Femur (tissue), 1 donor: ENCODE data around the gene ACAP3.
"Not testable (repeated sequence)": the region's sequence is repeated elsewhere in the genome, so short reads cannot be mapped to it uniquely, and the experiment has no call there.

ENCODE experiments used
- DNase-seq: peaks from one replicate; pipeline ENCODE4 v3.0.0-alpha.2; 2017

Gene ACAP3

DNA sequence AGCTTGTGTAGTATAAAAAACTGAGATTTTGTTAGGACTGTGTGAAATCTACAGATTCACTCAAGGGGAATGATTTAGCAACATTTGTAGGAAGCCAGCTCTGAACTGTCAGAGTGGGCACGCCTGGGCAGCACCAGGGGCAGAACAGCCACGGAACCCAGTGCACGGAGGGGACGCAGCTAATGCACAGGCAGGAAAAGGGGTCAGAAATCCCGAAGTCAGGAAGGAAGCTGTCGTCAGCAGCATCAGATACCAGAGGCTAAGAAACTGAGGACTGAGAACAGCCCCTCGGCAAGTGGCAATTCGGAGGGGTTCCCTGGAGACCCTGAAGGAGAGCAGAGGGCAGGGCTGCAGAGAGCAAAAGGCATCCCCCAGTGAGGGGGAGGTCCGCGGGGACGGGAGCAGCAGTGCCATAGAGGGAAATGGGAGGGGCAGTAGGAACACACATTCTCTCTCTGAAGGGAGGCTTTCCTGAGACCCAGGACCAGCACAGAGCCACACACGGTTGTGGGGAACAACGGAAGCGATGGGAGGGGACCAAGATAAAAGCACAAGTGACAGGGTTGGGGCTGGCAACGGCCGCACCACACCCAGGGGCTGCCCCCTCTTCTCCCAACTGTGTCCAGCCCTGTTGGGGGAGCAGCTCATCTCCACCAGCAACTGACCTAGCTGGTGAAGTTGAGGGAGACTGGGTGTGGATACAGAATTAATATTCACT lies 46.7 kb downstream of the ACAP3 start:
- DNase-seq = no peak

- DNase-seq = no peak
Measured at GRCh38 chr1:1259951-1260600, 47.7 kb downstream of the ACAP3 start.

DNA sequence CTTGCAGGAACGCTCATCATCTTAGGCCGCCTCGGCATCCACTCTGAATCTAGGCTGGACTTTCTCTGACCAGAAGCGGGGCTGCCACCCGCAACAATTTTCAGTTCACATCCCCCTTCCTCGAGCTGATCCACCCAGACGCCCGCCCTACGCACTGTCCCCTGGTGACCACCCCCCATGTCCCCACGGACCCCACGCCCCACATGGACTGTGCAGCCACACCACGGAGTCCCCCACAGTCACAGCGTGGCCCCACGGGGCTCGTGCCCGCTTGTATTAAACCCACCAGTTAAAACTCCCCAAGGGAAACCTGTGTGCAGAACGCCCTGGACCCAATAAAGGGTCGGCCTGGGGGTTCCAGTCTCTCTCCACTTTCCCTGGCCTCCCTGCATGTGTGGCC lies 48.2 kb downstream of the ACAP3 start:
- no peak for DNase-seq

GRCh38 chr1:1259119-1259488 lies 48.6 kb downstream of the ACAP3 start:
- no peak for DNase-seq

DNA sequence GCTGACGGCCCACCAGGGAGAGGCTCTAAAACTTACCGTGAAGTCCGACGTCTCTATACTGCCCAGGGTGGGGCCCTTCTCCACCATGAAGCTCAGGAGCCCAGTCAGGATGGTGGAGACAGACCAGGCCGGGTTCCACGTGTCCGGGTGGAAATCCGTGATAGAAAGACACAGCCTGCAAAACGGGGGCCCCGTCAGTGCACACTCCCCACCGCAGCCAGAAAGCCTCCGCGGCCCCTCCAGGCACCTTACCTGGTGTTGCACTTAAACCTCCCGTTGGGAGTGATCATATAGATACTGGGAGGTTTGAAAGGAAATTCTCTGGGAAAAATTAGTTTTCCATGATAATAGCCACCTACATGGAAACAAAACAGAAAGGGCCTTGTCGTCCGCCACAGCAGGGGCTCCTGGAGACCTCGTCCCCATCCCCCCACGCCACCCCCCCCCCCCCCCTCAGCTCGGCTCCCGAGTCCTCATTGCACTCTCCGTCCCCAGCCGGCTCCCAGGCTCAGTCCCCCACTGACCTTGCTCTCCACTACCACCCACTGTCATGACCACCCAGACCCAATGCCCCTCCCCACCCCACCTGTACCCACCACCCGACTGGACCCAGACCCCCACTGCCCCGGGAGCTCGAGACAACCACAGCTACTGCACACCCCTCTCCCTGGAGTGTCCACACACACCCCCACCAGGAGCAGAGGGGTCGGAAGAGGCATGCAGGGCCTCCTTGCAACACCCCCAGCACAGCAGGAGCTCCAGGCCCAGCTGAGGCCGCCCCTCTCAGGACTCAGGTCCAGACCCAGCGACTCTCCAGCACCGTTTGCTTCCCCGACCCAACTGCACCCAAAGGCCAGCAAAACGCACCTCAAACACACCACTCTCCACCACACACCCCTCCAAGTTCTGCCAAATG lies 50.5 kb downstream of the ACAP3 start:
- no peak for DNase-seq

DNA sequence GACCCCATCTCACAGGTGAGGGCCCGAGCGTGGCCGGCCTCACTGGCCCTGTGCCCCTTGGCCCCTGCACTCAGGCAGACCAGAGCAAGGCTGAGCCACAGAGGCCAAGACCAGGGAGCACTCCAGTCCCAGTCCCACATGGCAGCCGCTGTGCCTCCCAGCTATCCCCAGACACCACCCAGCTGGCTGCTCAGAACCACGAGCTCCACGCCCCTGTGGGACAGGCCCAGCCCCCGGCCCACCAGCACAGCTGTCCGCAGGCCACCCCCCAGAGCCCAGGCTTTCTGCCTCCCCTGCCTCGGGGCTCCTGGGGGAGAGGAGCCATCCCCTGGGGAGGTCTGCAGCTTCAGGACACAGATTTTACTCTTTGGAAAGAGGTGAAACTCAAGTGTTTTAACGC lies 52.1 kb downstream of the ACAP3 start:
- DNase-seq = no peak

DNA sequence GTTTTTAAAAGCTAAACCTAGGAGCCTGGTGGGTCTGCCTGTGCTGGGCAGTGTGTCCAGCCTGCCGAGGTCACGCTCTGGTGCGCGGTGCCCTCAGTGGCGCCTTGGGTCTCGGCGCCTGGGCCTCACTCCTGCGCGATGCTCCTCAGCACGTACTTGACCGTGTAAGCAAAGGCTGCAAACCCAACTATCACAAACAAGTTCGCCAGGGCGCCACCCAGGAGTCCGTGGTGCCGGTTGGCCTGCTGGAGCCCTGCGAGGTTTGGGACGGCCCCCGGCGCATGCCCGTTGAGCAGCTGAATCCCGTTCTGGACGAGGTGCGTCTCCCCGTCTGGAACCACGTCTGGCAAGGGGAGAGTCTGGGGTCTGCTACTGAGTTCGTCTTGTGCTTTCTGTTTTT lies 52.7 kb downstream of the ACAP3 start:
- no peak for DNase-seq

GRCh38 chr1:1254667-1254998 lies 53.1 kb downstream of the ACAP3 start:
- no peak for DNase-seq

DNA sequence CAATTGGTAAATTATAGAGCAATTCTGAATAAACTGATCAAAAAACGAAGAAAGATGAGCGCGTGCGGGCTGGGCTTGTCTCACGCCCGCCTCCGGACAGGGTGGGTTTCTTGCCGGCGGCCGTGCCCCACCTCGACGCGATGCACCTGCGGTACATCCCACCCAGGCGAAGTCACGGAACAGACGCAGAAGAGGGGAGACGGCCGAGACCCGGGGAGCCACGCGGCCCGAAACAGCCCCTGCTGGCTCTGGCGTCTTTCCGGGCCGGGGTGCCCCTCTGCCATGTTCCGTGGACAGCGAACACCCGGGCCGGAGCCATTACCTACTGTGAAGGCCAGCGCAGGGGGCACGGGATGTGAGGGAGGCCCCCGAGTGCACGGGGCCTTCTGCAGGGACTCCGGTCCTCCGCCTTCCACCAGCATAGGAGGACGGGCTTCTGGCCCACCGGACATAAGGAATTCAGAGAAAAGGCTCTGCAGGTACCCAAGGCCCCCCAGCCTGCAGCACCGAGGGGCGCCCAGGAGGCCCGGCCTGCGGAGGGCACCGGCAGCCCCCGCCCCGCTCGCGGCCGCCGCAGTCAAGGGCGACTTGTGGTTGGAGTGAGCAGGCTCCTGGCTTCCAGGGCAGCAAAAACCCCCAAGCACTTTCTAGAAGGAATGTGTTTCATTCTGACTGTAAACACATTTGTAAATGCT lies 53.6 kb downstream of the ACAP3 start:
- no peak for DNase-seq

DNA sequence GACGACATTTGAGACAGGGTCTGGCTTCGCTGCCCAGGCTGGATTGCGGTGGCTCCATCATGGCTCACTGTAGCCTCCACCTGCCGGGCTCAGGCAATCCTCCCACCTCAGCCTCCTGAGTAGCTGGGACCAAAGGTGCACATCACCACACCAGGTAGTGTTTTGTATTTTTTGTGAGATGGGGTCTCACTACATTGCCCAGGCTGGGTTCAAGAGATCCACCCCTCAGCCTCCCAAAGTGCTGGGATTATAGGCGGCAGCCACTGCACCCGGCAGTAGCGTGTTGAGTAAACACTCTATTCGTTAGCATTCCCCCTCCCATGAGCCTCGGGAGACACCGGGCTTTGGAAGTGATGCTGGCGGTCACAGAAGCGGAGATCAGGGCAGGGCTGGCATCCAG lies 54.4 kb downstream of the ACAP3 start:
- DNase-seq = no peak

DNA sequence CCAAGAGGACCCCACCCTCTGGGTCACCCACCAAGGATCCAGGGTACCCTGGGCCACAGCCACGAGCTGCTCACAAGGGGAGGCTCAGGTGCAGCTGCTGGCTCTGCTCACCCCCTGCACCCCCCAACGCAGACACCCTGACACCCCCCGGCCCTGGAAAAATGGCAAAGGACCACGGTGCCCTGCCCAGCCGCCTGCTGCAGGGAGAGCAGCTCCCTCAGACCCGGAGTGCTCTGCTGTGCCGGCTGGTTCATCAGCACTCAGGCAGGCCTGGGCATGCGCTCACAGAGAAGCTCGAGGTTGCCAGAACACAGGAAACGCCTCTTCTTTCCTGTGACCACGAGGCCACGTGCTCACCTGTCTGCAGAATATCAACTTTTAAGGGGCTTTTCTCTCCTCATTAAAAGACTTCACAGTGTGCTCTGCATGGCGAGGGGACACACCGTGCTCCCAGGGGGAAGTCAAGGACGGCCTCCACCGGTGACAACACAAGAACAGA lies 56.9 kb downstream of the ACAP3 start:
- no peak for DNase-seq

DNA sequence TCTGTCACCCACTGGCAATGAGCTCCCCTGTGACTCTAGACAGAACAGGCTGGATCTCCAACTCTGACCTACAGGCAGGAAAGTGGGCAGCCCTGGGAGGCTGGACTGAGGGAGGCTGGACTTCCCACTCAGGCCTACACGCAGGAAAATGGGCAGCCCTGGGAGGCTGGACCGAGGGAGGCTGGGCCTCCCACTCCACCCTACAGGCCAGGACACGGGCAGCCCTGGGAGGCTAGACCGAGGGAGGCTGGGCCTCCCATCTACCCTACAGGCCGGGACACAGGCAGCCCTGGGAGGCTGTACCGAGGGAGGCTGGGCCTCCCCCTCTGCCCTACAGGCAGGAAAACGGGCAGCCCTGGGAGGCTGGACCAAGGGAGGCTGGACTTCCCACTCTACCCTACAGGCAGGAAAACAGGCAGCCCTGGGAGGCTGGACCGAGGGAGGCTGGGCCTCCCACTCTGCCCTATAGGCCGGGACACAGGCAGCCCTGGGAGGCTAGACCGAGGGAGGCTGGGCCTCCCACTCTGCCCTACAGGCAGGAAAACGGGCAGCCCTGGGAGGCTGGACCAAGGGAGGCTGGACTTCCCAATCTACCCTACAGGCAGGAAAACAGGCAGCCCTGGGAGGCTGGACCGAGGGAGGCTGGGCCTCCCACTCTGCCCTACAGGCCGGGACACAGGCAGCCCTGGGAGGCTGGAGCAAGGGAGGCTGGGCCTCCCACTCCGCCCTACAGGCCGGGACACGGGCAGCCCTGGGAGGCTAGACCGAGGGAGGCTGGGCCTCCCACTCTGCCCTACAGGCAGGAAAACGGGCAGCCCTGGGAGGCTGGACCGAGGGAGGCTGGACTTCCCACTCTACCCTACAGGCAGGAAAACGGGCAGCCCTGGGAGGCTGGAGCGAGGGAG lies 59.5 kb downstream of the ACAP3 start:
- DNase-seq = not testable (repeated sequence)

DNA sequence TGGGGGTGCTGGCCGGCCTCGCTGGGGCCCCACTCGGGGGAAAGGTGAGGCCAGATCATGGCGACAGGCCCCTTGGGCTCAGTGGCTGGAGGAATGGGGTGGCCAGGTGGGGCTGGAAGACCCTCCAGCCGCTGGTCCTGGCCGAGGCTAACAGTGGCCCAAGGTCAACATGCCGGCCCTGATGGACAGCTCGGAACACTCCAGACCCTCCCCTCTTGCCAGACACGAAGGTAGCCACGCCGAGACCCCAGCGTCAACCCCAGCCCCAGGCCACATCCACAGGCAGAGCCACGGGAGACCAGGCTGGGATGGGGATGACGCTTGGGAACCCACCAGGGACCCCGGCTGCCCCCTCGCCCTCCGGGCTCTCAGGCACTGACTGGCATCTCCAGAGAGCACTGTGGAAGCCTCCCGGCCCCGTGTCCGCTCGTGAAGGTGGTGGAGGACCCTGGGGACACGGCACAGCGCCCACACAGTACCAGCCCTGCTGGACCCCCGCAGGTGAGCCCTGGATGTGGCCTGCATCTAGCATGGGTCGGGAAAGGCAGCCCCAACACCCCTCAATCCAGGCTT lies 60.3 kb downstream of the ACAP3 start:
- DNase-seq = no peak

- DNase-seq = no peak
Measured at GRCh38 chr1:1246577-1247340, 61.0 kb downstream of the ACAP3 start, which contains the start of gene C1QTNF12. C1QTNF12 (minus strand) TSS chr1:1246722; CDS start chr1:1246690, 32 bp downstream.

GRCh38 chr1:1245817-1246576 lies 61.7 kb downstream of the ACAP3 start:
- DNase-seq = no peak

- no peak for DNase-seq
Measured at GRCh38 chr1:1245178-1245816, 62.4 kb downstream of the ACAP3 start.

DNA sequence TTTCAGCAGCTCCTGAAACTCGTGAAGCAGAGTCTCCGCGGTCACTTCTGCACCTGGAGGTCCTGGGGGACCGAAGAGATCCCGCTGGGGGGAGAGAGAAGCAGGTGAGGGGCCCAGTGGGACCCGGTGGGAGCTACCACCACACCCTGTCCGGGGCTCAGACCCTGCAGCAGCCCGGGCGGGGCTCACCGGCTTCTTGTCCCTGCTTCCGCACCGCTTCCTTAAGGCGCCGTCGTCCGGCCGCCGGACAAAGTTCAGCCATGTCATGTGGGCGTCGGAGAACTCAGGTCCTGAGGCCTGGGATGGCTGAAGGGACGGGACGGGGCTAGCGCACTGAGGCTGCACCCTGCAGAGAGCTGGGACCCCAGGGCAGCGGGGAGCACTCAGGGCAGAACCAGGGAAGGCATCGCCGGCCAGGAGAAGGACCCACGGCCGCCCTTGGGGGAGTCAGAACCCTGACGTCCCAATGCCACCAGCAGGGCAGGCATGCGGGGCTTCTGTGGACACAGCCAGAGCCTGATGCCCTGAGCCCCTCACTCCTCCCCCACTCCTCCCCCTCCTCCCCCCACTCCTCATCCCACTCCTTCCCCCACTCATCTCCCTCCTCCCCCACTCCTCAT lies 63.4 kb downstream of the ACAP3 start:
- DNase-seq = no peak

DNA sequence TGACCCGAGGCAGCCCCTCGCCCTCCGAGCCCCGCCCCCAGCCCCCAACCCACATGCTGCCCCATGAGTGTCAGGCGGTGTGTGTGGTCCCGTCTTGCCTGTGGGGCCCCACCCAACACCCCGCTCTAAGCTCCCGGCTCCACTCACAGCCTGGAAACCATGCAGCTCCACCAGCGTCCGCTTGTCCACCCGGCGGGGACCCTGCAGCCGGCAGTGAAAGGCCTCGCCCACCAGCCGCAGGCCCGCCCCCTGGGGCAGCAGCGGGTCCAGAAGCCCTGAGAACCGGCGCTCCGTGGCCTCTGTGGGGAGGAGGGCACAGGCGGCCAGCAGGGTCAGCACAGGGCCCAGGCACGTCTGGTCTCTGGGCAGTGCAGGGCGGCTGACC lies 63.9 kb downstream of the ACAP3 start:
- no peak for DNase-seq

- no peak for DNase-seq
Measured at GRCh38 chr1:1243266-1243660, 64.5 kb downstream of the ACAP3 start.
